Endothelial cell of umbilical vein (primary cell): ENCODE results near the gene GPR183. TPM values are rescaled to one million over a fixed set of nuclear protein-coding genes. Genes with fewer than 3 reads are reported as not detected.

Source experiments
- BruUV-seq: library from RNA; stranded (reverse); fragments of 400-500 nt; replicated peaks from 2 replicates; lab custom pipeline; 2021; lab: Mats Ljungman, UMichigan
- CTCF ChIA-PET: fragments of 300-600, 350-600 bp; sonication (Branson Sonifier 250); formaldehyde crosslinking; loops from one replicate; lab custom pipeline; 2021; ENCODE audit warnings: antibody characterized with exemption, inconsistent platforms; lab: Charles Lee
- POLR2A ChIA-PET: fragments of 300-600, 350-600 bp; sonication (Branson Sonifier 250); formaldehyde crosslinking; loops from one replicate; lab custom pipeline; 2021; ENCODE audit warnings: antibody characterized with exemption, inconsistent platforms; lab: Charles Lee
- DNase-seq: peaks from one replicate; pipeline ENCODE4 v3.0.0-alpha.2; 2011; ENCODE audit warnings: low read depth, low spot score
- FAIRE-seq: peaks from 2 replicates; lab custom pipeline; 2011; peaks lifted over from hg19 to GRCh38; lab: Jason Lieb, UNC
- H2AFZ ChIP-seq: 2 replicates; pipeline ENCODE4 v1.6.0; 2012; ENCODE audit warnings: low read depth, low read length, control low read depth, inconsistent platforms
- H3K27ac ChIP-seq: 2 replicates; pipeline ENCODE4 v1.5.1; 2011; ENCODE audit warnings: low read depth, mild to moderate bottlenecking, control low read depth, low read length, moderate library complexity; ENCODE audit not compliant: insufficient read depth
- H3K27me3 ChIP-seq, 2 experiments: 2 replicates each; pipeline versions ENCODE4 v1.6.0 to v1.6.1; 2011; ENCODE audit warnings: low read length in 2 of 2, mixed read lengths in 1 of 2; ENCODE audit not compliant: control insufficient read depth in 2 of 2, insufficient read depth in 2 of 2
- H3K36me3 ChIP-seq, 2 experiments: 2 replicates in 1 of 2; 3 replicates in 1 of 2; pipeline ENCODE4 v1.5.1; 2011; ENCODE audit warnings: low read length in 2 of 2, mild to moderate bottlenecking in 1 of 2, moderate library complexity in 1 of 2; ENCODE audit not compliant: control insufficient read depth in 2 of 2, insufficient read depth in 2 of 2; ENCODE audit errors: extremely low read depth in 1 of 2
- H3K4me1 ChIP-seq: 3 replicates; pipeline ENCODE4 v1.5.1; 2011; ENCODE audit warnings: mild to moderate bottlenecking, low read length; ENCODE audit not compliant: control insufficient read depth, insufficient read depth; ENCODE audit errors: extremely low read depth
- H3K4me2 ChIP-seq: 2 replicates; pipeline ENCODE4 v1.6.1; 2011; ENCODE audit warnings: low read length, control low read depth, mixed read lengths; ENCODE audit not compliant: insufficient read depth
- H3K4me3 ChIP-seq, 3 experiments: fragments of 200-600 bp in 1 of 3; sonication (generic), shearing (Covaris generic) in 1 of 3; replicated peaks in 1 of 3; 2 replicates each; pipeline ENCODE4 v1.5.1; 2011 to 2016; ENCODE audit warnings: control low read depth in 3 of 3, low read length in 3 of 3, mild to moderate bottlenecking in 2 of 3, inconsistent platforms in 1 of 3, low read depth in 1 of 3, moderate library complexity in 1 of 3; ENCODE audit not compliant: insufficient read depth in 1 of 3
- H3K79me2 ChIP-seq: 2 replicates; pipeline ENCODE4 v1.6.0; 2012; ENCODE audit warnings: low read length, inconsistent platforms; ENCODE audit not compliant: control insufficient read depth, insufficient read depth
- H3K9ac ChIP-seq: replicated peaks from 2 replicates; pipeline ENCODE3; 2011; ENCODE audit warnings: low read length, control low read depth; ENCODE audit not compliant: insufficient read depth; ENCODE audit errors: extremely low read depth
- H3K9me1 ChIP-seq: replicated peaks from 3 replicates; pipeline ENCODE4 v1.6.0; 2011; ENCODE audit warnings: mild to moderate bottlenecking, low read length; ENCODE audit not compliant: control insufficient read depth, insufficient read depth; ENCODE audit errors: extremely low read depth
- H3K9me3 ChIP-seq: replicated peaks from 2 replicates; pipeline ENCODE4 v1.5.1; 2012; ENCODE audit warnings: low read length, inconsistent platforms; ENCODE audit not compliant: control insufficient read depth, insufficient read depth
- H4K20me1 ChIP-seq: replicated peaks from 2 replicates; pipeline ENCODE3; 2011; ENCODE audit warnings: mild to moderate bottlenecking, low read length; ENCODE audit not compliant: control insufficient read depth, insufficient read depth; ENCODE audit errors: extremely low read depth
- CTCF ChIP-seq, 2 donors: IDR thresholded peaks; 1 replicate in 1 of 2; 2 replicates in 1 of 2; pipeline ENCODE4 v1.5.1; 2011; ENCODE audit warnings: low read length in 2 of 2, mild to moderate bottlenecking in 2 of 2, moderate library complexity in 2 of 2, control low read depth in 1 of 2, inconsistent platforms in 1 of 2, low read depth in 1 of 2; ENCODE audit not compliant: insufficient read depth in 1 of 2; ENCODE audit errors: extremely low read depth in 1 of 2
- EZH2 ChIP-seq: IDR thresholded peaks from 2 replicates; pipeline ENCODE4 v1.6.1; 2012; ENCODE audit warnings: borderline replicate concordance, low read depth, mild to moderate bottlenecking, moderate library complexity, low read length, inconsistent platforms; ENCODE audit not compliant: severe bottlenecking
- FOS ChIP-seq: IDR thresholded peaks from 2 replicates; pipeline ENCODE4 v1.6.1; 2011; ENCODE audit warnings: mild to moderate bottlenecking, low read length, moderate library complexity, borderline replicate concordance; ENCODE audit not compliant: insufficient read depth
- GATA2 ChIP-seq: IDR thresholded peaks from 2 replicates; pipeline ENCODE4 v1.7.0; 2011; ENCODE audit warnings: low read depth, mild to moderate bottlenecking, moderate library complexity, mixed read lengths, low read length; ENCODE audit not compliant: insufficient read length, insufficient read depth
- JUN ChIP-seq: IDR thresholded peaks from 2 replicates; pipeline ENCODE4 v1.6.1; 2011; ENCODE audit warnings: borderline replicate concordance, low read depth; ENCODE audit not compliant: insufficient read length, insufficient read depth
- MAX ChIP-seq: IDR thresholded peaks from 2 replicates; pipeline ENCODE4 v1.6.1; 2011; ENCODE audit not compliant: insufficient read depth, insufficient read length
- MYC ChIP-seq: IDR thresholded peaks from one replicate; pipeline ENCODE4 v1.6.1; 2011; ENCODE audit warnings: mild to moderate bottlenecking, low read depth, low read length
- POLR2A ChIP-seq: IDR thresholded peaks from 2 replicates; pipeline ENCODE4 v1.6.1; 2012; ENCODE audit warnings: low read depth, mild to moderate bottlenecking, control low read depth, low read length
- POLR2AphosphoS5 ChIP-seq: IDR thresholded peaks from 2 replicates; pipeline ENCODE4 v1.6.1; 2012; ENCODE audit warnings: low read depth, mild to moderate bottlenecking, control low read depth, low read length, moderate library complexity; ENCODE audit not compliant: insufficient read depth
- dilution Hi-C: fragments of 300-500 bp; cut with MboI; formaldehyde crosslinking; loops from one replicate; pipeline ENCODE4 v1.15.0; 2019; ENCODE audit warnings: low sequenced_read_pairs; ENCODE audit not compliant: extremely low pct_ligation_motif_present
- intact Hi-C: fragments of 100-400 bp; cut with micrococcal nuclease; formaldehyde crosslinking; loops from one replicate; pipeline ENCODE4 v1.10.0; 2022
- polyA plus RNA-seq, 4 experiments: library from polyadenylated mRNA; depleted of rRNA in 3 of 4; stranded (reverse) in 3 of 4; unstranded in 1 of 4; fragments of >200 nt; gene quantifications; 2 replicates each; pipeline versions ENCODE4 v1.2.1 to v1.2.3, GENCODE V29; 2011 to 2012; ENCODE audit warnings: missing spikeins in 1 of 4
- total RNA-seq: library from RNA; stranded (reverse); gene quantifications from 2 replicates; pipeline ENCODE4 v1.2.3, GENCODE V29; 2021

GPR183 gene
- total and polyA plus RNA-seq, 2 donors (not counting 3 experiments of a cell fraction or from before 2014, with no cell fraction given) = 0.23 TPM; not detected in 1

- no peak overlapping the region for H3K27ac ChIP-seq
- no peaks in the 10 kb centered on the region for H3K27me3 ChIP-seq
- no peaks in the 10 kb centered on the region for H3K4me1 ChIP-seq
- no peak overlapping the region for H2AFZ ChIP-seq
- POLR2A ChIA-PET = no interaction called here
- no peaks in the 10 kb centered on the region for H3K9me1 ChIP-seq
- DNase-seq (peak; percentile 71), FAIRE-seq (peak; percentile 63)
- no peak overlapping the region for H3K4me3 ChIP-seq
- peaks cover 0 to 2% of the 10 kb centered on the region in 2 experiments for H3K36me3 ChIP-seq
- BruUV-seq = no TSS peak
- dilution Hi-C loops (loop anchor here (25.0 kb wide), 1 partner anchor 107 kb away; no protein-coding TSS in a partner anchor), intact Hi-C loops (loop anchor here (1.0 to 10.0 kb wide), 6 partner anchors 51 to 235 kb away; no protein-coding TSS in a partner anchor)
- H3K4me2 ChIP-seq = no peak overlapping the region
- no peaks in the 10 kb centered on the region for H3K79me2 ChIP-seq
- no peaks in the 10 kb centered on the region for H4K20me1 ChIP-seq
- no peaks in the 10 kb centered on the region for H3K9me3 ChIP-seq
- H3K9ac ChIP-seq = no peak overlapping the region
- CTCF ChIA-PET = interaction anchor here (0.6 to 9.8 kb wide), 60 partner anchors 9 to 297 kb away, joined by 3 to 289 read pairs (median 5); partner anchors contain the start of genes GPR18, GPR183, TM9SF2 and UBAC2
- TF ChIP-seq CTCF (IDR thresholded peaks at IDR 0.05; ENCODE audit: extremely low read depth in 1 of 2, insufficient read depth in 1 of 2, low read depth in 1 of 2, low read length in 2 of 2) (peak; percentile 43 to 52), FOS (no peak)
Observed at GRCh38 chr13:99269627-99270241, 37.5 kb downstream of the GPR183 start.

- Histone ChIP-seq H3K9me1 (no peaks in the 10 kb centered on the region), H2AFZ (no peak overlapping the region), H4K20me1 (no peaks in the 10 kb centered on the region), H3K9ac (no peak overlapping the region), H3K4me2 (no peak overlapping the region), H3K27me3 (no peaks in the 10 kb centered on the region), H3K27ac (no peak overlapping the region), H3K4me1 (peaks cover 5% of the 10 kb centered on the region), H3K4me3 (no peak overlapping the region), H3K79me2 (no peaks in the 10 kb centered on the region), H3K9me3 (no peaks in the 10 kb centered on the region), H3K36me3 (peaks cover 0 to 2% of the 10 kb centered on the region in 2 experiments)
- FAIRE-seq = no peak
- TF ChIP-seq POLR2AphosphoS5 (no peak), FOS (no peak), JUN (no peak), POLR2A (no peak), MYC (no peak), EZH2 (no peak), CTCF (IDR thresholded peaks at IDR 0.05; ENCODE audit: extremely low read depth in 1 of 2, insufficient read depth in 1 of 2, low read depth in 1 of 2, low read length in 2 of 2) (no peak), MAX (no peak), GATA2 (no peak)
- BruUV-seq = no TSS peak
- CTCF ChIA-PET = interaction anchor here (0.7 to 9.8 kb wide), 29 partner anchors 8 to 237 kb away, joined by 3 to 289 read pairs (median 7); partner anchors contain the start of genes GPR18 and UBAC2
- intact Hi-C loops = loop anchor here (1.0 to 10.0 kb wide), 6 partner anchors 52 to 234 kb away; no protein-coding TSS in a partner anchor
- POLR2A ChIA-PET = no interaction called here
- no peak for DNase-seq
- dilution Hi-C loops = loop anchor here (25.0 kb wide), 1 partner anchor 107 kb away; no protein-coding TSS in a partner anchor
Observed at GRCh38 chr13:99268822-99269221, 38.4 kb downstream of the GPR183 start.
